Neural cell (in vitro differentiated cells): ENCODE measurements around the gene SMC3. TPM values are rescaled to one million over a fixed set of nuclear protein-coding genes. Genes with fewer than 3 reads are reported as not detected.

Experiments
- H2AFZ ChIP-seq: fragments of 200-600, 300-800 bp; sonication (generic), shearing (Covaris generic); 2 replicates; pipeline ENCODE4 v1.6.0; 2014; ENCODE audit warnings: low read depth, mild to moderate bottlenecking, antibody characterized with exemption, low read length, moderate library complexity
- H3F3A ChIP-seq: fragments of 200-600 bp; shearing (Covaris generic); 2 replicates; pipeline ENCODE4 v1.6.1; 2016; ENCODE audit warnings: mild to moderate bottlenecking, moderate library complexity, mixed read lengths, antibody characterized with exemption, low read length; ENCODE audit not compliant: insufficient read depth, poor library complexity, severe bottlenecking
- H3K27ac ChIP-seq: fragments of 200-600, 300-800 bp; sonication (generic), shearing (Covaris generic); 2 replicates; pipeline ENCODE4 v1.5.1; 2014; ENCODE audit warnings: mild to moderate bottlenecking, low read length, moderate library complexity
- H3K27me3 ChIP-seq: fragments of 300-800, 200-600 bp; sonication (generic), shearing (Covaris generic); 2 replicates; pipeline ENCODE4 v1.6.0; 2014; ENCODE audit warnings: mild to moderate bottlenecking, low read depth, low read length, moderate library complexity; ENCODE audit not compliant: insufficient read depth
- H3K36me3 ChIP-seq: fragments of 300-800, 200-600 bp; sonication (generic), shearing (Covaris generic); 2 replicates; pipeline ENCODE4 v1.5.1; 2014; ENCODE audit warnings: mild to moderate bottlenecking, antibody characterized with exemption, low read length, moderate library complexity; ENCODE audit not compliant: insufficient read depth
- H3K4me2 ChIP-seq: fragments of 300-800, 200-600 bp; sonication (generic), shearing (Covaris generic); 2 replicates; pipeline ENCODE4 v1.6.0; 2014; ENCODE audit warnings: mild to moderate bottlenecking, low read length
- H3K4me3 ChIP-seq: fragments of 300-800, 200-600 bp; sonication (generic), shearing (Covaris generic); 2 replicates; pipeline ENCODE4 v1.5.1; 2014; ENCODE audit warnings: mild to moderate bottlenecking, low read length, moderate library complexity
- H3K79me2 ChIP-seq: fragments of 200-600 bp; shearing (Covaris generic); replicated peaks from 2 replicates; pipeline ENCODE4 v1.6.0; 2014; ENCODE audit warnings: mild to moderate bottlenecking, low read length, moderate library complexity; ENCODE audit not compliant: insufficient read depth
- H3K9ac ChIP-seq: fragments of 300-800, 200-600 bp; sonication (generic), shearing (Covaris generic); 2 replicates; pipeline ENCODE4 v1.6.1; 2016; ENCODE audit warnings: mild to moderate bottlenecking, low read length, mixed read lengths
- H3K9me2 ChIP-seq: fragments of 200-600 bp; shearing (Covaris generic); 2 replicates; pipeline ENCODE4 v1.6.1; 2016; ENCODE audit warnings: mild to moderate bottlenecking, low read length, mixed read lengths; ENCODE audit not compliant: insufficient read depth
- H3K9me3 ChIP-seq: fragments of 200-600, 300-800 bp; sonication (generic), shearing (Covaris generic); 2 replicates; pipeline ENCODE4 v1.6.1; 2016; ENCODE audit warnings: mild to moderate bottlenecking, mixed run types, low read length, moderate library complexity, mixed read lengths
- H4K20me1 ChIP-seq: fragments of 200-600 bp; shearing (Covaris generic); 2 replicates; pipeline ENCODE4 v1.6.1; 2016; ENCODE audit warnings: mild to moderate bottlenecking, mixed run types; ENCODE audit not compliant: insufficient read depth
- EP300 ChIP-seq: fragments of 450-650 bp; conservative IDR thresholded peaks from 2 replicates; pipeline ENCODE4 v1.6.1; 2014; ENCODE audit warnings: antibody characterized with exemption, mild to moderate bottlenecking, moderate library complexity; ENCODE audit not compliant: poor library complexity, severe bottlenecking
- EZH2 ChIP-seq: fragments of 200-600, 300-800 bp; shearing (Covaris generic), sonication (generic); IDR thresholded peaks from 2 replicates; pipeline ENCODE4 v1.6.1; 2014; ENCODE audit warnings: antibody characterized with exemption, low read length, borderline replicate concordance, mild to moderate bottlenecking; ENCODE audit not compliant: insufficient read depth, poor library complexity, severe bottlenecking
- MXI1 ChIP-seq: fragments of 450-650 bp; conservative IDR thresholded peaks from 2 replicates; pipeline ENCODE4 v1.6.1; 2014; ENCODE audit warnings: antibody characterized with exemption, mild to moderate bottlenecking; ENCODE audit not compliant: poor library complexity, severe bottlenecking
- POLR2AphosphoS5 ChIP-seq: IDR thresholded peaks from 2 replicates; pipeline ENCODE4 v1.6.1; 2012
- RAD21 ChIP-seq: fragments of 450-650 bp; conservative IDR thresholded peaks from 2 replicates; pipeline ENCODE4 v1.6.1; 2014; ENCODE audit warnings: antibody characterized with exemption, mild to moderate bottlenecking, moderate library complexity
- SMC3 ChIP-seq: fragments of 450-650 bp; conservative IDR thresholded peaks from 2 replicates; pipeline ENCODE4 v1.6.1; 2014; ENCODE audit warnings: antibody characterized with exemption, mild to moderate bottlenecking, moderate library complexity; ENCODE audit not compliant: poor library complexity
- TAF1 ChIP-seq: IDR thresholded peaks from 2 replicates; pipeline ENCODE4 v1.6.1; 2012; ENCODE audit warnings: low read depth
- polyA plus RNA-seq: library from polyadenylated mRNA; depleted of rRNA; stranded (reverse); fragments of >200 nt; gene quantifications from 2 replicates; pipeline ENCODE4 v1.2.3, GENCODE V29; 2014
- TF ChIP-seq, protein P1 (sequence below): IDR thresholded peaks from 2 replicates; pipeline ENCODE4 v1.6.1; 2012; ENCODE audit warnings: borderline replicate concordance
- TF ChIP-seq, protein P2 (sequence below): fragments of 450-650 bp; IDR thresholded peaks from 2 replicates; pipeline ENCODE4 v1.5.1; 2014; ENCODE audit warnings: antibody characterized with exemption, mild to moderate bottlenecking, moderate library complexity; ENCODE audit not compliant: poor library complexity, severe bottlenecking

SMC3 gene
- polyA plus RNA-seq, 1 donor from 2014 or later = 67.7 TPM

DNA sequence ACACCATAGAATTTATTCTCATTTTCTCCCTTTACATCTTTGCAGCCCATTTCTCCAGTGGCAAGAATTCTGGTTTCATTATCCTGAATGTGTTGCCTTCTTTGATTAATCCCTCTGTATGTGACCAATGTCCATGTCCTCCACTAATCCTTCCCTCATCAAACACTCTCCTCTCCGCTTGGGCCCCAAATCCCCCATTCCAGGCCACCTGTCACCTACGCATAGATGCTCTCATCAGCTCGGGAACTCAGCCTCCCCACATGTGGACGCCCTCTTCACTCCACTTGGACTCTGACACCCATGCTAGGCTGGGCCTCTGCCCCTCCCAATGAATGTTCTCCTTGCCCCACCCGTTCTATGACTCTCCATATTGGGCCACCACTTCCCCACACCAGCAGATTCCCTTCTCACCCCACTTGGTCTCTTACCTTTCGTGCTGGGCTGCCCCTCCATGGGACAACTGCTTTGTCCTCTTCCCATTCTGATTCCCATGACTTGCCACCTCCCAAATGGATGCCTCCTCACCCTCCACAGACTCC lies 57.9 kb downstream of the SMC3 start:
- Histone ChIP-seq H3K79me2 (no peaks in the 10 kb centered on the region), H3K4me3 (no peak overlapping the region), H3K9me2 (no peaks in the 10 kb centered on the region), H3K27me3 (no peaks in the 10 kb centered on the region), H3K4me2 (no peak overlapping the region), H3K9ac (no peak overlapping the region), H3K9me3 (no peaks in the 10 kb centered on the region), H2AFZ (no peak overlapping the region), H3K36me3 (no peaks in the 10 kb centered on the region), H3K27ac (no peak overlapping the region), H4K20me1 (no peaks in the 10 kb centered on the region), H3F3A (no peaks in the 10 kb centered on the region)
- TF ChIP-seq RAD21 (no peak), TAF1 (no peak), EZH2 (no peak), EP300 (no peak), MXI1 (no peak), SMC3 (no peak), POLR2AphosphoS5 (no peak)
- TF ChIP-seq, protein P1, sequence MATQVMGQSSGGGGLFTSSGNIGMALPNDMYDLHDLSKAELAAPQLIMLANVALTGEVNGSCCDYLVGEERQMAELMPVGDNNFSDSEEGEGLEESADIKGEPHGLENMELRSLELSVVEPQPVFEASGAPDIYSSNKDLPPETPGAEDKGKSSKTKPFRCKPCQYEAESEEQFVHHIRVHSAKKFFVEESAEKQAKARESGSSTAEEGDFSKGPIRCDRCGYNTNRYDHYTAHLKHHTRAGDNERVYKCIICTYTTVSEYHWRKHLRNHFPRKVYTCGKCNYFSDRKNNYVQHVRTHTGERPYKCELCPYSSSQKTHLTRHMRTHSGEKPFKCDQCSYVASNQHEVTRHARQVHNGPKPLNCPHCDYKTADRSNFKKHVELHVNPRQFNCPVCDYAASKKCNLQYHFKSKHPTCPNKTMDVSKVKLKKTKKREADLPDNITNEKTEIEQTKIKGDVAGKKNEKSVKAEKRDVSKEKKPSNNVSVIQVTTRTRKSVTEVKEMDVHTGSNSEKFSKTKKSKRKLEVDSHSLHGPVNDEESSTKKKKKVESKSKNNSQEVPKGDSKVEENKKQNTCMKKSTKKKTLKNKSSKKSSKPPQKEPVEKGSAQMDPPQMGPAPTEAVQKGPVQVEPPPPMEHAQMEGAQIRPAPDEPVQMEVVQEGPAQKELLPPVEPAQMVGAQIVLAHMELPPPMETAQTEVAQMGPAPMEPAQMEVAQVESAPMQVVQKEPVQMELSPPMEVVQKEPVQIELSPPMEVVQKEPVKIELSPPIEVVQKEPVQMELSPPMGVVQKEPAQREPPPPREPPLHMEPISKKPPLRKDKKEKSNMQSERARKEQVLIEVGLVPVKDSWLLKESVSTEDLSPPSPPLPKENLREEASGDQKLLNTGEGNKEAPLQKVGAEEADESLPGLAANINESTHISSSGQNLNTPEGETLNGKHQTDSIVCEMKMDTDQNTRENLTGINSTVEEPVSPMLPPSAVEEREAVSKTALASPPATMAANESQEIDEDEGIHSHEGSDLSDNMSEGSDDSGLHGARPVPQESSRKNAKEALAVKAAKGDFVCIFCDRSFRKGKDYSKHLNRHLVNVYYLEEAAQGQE = no peak
- TF ChIP-seq, protein P2, sequence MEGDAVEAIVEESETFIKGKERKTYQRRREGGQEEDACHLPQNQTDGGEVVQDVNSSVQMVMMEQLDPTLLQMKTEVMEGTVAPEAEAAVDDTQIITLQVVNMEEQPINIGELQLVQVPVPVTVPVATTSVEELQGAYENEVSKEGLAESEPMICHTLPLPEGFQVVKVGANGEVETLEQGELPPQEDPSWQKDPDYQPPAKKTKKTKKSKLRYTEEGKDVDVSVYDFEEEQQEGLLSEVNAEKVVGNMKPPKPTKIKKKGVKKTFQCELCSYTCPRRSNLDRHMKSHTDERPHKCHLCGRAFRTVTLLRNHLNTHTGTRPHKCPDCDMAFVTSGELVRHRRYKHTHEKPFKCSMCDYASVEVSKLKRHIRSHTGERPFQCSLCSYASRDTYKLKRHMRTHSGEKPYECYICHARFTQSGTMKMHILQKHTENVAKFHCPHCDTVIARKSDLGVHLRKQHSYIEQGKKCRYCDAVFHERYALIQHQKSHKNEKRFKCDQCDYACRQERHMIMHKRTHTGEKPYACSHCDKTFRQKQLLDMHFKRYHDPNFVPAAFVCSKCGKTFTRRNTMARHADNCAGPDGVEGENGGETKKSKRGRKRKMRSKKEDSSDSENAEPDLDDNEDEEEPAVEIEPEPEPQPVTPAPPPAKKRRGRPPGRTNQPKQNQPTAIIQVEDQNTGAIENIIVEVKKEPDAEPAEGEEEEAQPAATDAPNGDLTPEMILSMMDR = no peak

DNA sequence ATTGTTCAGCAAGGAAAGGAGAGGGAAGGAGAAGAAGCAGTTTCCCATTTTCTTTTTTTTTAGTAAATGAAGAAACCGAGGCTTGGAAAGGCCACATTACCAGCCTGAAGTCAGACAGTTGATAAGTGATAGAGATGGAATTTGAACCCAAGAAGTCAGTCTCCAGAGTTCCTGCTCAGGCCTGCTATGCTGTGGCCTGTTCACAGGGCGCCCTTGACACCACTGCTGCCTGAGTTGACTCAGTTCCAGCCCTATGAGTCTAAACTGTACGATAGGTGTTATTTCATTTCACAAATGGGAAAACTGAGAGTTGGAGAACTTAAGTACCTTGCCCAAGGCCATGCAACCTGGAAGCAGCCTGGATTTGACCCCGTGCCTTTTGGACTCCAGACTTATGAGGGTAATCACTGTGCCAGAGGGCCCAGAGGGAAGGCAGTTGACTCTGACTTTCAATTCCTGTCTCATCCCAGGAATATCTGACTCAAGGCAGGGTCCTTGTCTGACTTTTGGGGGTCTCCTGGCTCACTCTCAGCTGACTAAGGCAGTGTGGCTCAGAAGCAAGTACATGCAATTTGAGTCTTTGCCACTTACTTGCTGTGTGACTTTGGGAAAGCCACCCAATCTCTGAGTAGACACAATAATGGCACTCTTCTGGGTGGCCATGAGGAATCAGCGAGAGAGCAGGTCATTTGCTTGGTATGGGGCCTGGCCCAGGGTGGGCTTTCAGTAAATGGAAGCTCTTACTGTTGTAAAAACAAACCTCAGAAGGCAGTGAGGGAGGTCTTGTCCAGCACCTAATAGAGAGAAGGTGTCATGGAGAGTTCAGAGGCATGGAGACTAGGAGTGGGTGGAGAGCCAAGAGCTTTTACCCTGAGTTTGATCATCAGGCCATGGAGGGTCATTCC lies 58.7 kb downstream of the SMC3 start:
- Histone ChIP-seq H4K20me1 (no peaks in the 10 kb centered on the region), H2AFZ (no peak overlapping the region)

More for the DNA sequence above, 58.7 kb downstream of the SMC3 start:
- Histone ChIP-seq H3K9me2 (no peaks in the 10 kb centered on the region), H3F3A (no peaks in the 10 kb centered on the region), H3K36me3 (no peaks in the 10 kb centered on the region), H3K9ac (no peak overlapping the region), H3K4me3 (no peak overlapping the region), H3K4me2 (no peak overlapping the region), H3K9me3 (no peaks in the 10 kb centered on the region), H3K27me3 (no peaks in the 10 kb centered on the region), H3K79me2 (no peaks in the 10 kb centered on the region), H3K27ac (no peak overlapping the region)
- no peak for TF ChIP-seq EP300
- no peak for TF ChIP-seq POLR2AphosphoS5
- TF ChIP-seq TAF1 = no peak
- TF ChIP-seq, protein P2 = no peak
- TF ChIP-seq EZH2 = no peak
- no peak for TF ChIP-seq MXI1
- TF ChIP-seq RAD21 = no peak
- TF ChIP-seq, protein P1 = no peak
- TF ChIP-seq SMC3 = no peak
